ENCODE results near the gene CCNJL. TPM values are rescaled to one million over a fixed set of nuclear protein-coding genes. Genes with fewer than 3 reads are reported as not detected.

Gene CCNJL
- total and polyA plus RNA-seq, 4 donors = 0.07 to 0.84 (median 0.63) TPM

DNA sequence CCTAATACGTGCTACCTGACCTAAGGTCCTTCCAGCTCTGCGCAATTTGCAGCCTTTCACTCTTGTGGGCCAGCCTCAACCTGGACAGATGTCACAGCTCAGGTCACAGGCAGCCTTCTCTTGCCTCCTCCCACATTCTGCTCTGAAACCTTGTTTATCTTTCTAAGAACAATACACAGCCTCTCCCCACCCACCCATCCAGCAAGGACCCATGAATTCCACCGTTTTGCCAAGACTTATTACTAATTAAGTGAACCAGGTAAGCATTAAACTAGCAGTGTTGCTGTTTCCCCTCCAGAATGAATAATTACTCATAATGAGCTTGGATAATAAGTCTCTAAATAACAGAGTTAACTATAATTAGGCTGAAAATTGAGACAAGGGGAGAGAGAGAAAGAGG lies 72.0 kb downstream of the CCNJL start:
- Histone ChIP-seq H3K9ac (ENCODE audit: low read depth in 1 of 2, low read length in 2 of 2) (no peak overlapping the region), H3K27me3 (ENCODE audit: control insufficient read depth in 4 of 4, insufficient read depth in 4 of 4, low read length in 3 of 4) (no peaks in the 10 kb centered on the region), H3K9me3 (ENCODE audit: control insufficient read depth in 4 of 4, low read length in 3 of 4) (no peaks in the 10 kb centered on the region), H3K4me1 (ENCODE audit: control insufficient read depth in 4 of 4, insufficient read depth in 4 of 4, low read length in 3 of 4) (no peaks in the 10 kb centered on the region), H3K4me3 (ENCODE audit: low read depth in 1 of 3, low read length in 3 of 3) (no peak overlapping the region), H3K27ac (ENCODE audit: low read depth in 1 of 2, low read length in 2 of 2) (no peak overlapping the region), H3K36me3 (ENCODE audit: control insufficient read depth in 4 of 4, insufficient read depth in 3 of 4, low read depth in 1 of 4, low read length in 3 of 4) (no peaks in the 10 kb centered on the region)
- TF ChIP-seq HNF4A (conservative IDR thresholded peaks at IDR 0.05) (no peak), GABPA (IDR thresholded peaks at IDR 0.05 in 1 of 2, conservative IDR thresholded peaks at IDR 0.05 in 1 of 2) (no peak), TAF1 (conservative IDR thresholded peaks at IDR 0.05) (no peak), RAD21 (IDR thresholded peaks at IDR 0.05) (no peak), NR2F2 (IDR thresholded peaks at IDR 0.05) (no peak), MAX (IDR thresholded peaks at IDR 0.05) (no peak), SP1 (IDR thresholded peaks at IDR 0.05) (no peak), HNF4G (IDR thresholded peaks at IDR 0.05) (no peak), YY1 (IDR thresholded peaks at IDR 0.05) (no peak), FOXA1 (IDR thresholded peaks at IDR 0.05) (no peak)
- TF ChIP-seq, protein P1, sequence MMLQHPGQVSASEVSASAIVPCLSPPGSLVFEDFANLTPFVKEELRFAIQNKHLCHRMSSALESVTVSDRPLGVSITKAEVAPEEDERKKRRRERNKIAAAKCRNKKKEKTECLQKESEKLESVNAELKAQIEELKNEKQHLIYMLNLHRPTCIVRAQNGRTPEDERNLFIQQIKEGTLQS (IDR thresholded peaks at IDR 0.05) = no peak
- TF ChIP-seq, protein P2, sequence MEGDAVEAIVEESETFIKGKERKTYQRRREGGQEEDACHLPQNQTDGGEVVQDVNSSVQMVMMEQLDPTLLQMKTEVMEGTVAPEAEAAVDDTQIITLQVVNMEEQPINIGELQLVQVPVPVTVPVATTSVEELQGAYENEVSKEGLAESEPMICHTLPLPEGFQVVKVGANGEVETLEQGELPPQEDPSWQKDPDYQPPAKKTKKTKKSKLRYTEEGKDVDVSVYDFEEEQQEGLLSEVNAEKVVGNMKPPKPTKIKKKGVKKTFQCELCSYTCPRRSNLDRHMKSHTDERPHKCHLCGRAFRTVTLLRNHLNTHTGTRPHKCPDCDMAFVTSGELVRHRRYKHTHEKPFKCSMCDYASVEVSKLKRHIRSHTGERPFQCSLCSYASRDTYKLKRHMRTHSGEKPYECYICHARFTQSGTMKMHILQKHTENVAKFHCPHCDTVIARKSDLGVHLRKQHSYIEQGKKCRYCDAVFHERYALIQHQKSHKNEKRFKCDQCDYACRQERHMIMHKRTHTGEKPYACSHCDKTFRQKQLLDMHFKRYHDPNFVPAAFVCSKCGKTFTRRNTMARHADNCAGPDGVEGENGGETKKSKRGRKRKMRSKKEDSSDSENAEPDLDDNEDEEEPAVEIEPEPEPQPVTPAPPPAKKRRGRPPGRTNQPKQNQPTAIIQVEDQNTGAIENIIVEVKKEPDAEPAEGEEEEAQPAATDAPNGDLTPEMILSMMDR (IDR thresholded peaks at IDR 0.05; ENCODE audit: low read depth, low read length, missing input control) = no peak
- TF ChIP-seq, protein P3, sequence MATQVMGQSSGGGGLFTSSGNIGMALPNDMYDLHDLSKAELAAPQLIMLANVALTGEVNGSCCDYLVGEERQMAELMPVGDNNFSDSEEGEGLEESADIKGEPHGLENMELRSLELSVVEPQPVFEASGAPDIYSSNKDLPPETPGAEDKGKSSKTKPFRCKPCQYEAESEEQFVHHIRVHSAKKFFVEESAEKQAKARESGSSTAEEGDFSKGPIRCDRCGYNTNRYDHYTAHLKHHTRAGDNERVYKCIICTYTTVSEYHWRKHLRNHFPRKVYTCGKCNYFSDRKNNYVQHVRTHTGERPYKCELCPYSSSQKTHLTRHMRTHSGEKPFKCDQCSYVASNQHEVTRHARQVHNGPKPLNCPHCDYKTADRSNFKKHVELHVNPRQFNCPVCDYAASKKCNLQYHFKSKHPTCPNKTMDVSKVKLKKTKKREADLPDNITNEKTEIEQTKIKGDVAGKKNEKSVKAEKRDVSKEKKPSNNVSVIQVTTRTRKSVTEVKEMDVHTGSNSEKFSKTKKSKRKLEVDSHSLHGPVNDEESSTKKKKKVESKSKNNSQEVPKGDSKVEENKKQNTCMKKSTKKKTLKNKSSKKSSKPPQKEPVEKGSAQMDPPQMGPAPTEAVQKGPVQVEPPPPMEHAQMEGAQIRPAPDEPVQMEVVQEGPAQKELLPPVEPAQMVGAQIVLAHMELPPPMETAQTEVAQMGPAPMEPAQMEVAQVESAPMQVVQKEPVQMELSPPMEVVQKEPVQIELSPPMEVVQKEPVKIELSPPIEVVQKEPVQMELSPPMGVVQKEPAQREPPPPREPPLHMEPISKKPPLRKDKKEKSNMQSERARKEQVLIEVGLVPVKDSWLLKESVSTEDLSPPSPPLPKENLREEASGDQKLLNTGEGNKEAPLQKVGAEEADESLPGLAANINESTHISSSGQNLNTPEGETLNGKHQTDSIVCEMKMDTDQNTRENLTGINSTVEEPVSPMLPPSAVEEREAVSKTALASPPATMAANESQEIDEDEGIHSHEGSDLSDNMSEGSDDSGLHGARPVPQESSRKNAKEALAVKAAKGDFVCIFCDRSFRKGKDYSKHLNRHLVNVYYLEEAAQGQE (IDR thresholded peaks at IDR 0.05) = no peak
- DNase-seq (ENCODE audit: low spot score) = no peak
- WGBS = 22% methylated on average over 3 of the region's 3 CpGs

- Histone ChIP-seq H3K36me3 (ENCODE audit: control insufficient read depth in 4 of 4, insufficient read depth in 3 of 4, low read depth in 1 of 4, low read length in 3 of 4) (no peaks in the 10 kb centered on the region), H3K4me1 (ENCODE audit: control insufficient read depth in 4 of 4, insufficient read depth in 4 of 4, low read length in 3 of 4) (no peaks in the 10 kb centered on the region), H3K27me3 (ENCODE audit: control insufficient read depth in 4 of 4, insufficient read depth in 4 of 4, low read length in 3 of 4) (no peaks in the 10 kb centered on the region), H3K9ac (ENCODE audit: low read depth in 1 of 2, low read length in 2 of 2) (no peak overlapping the region), H3K9me3 (ENCODE audit: control insufficient read depth in 4 of 4, low read length in 3 of 4) (no peaks in the 10 kb centered on the region), H3K27ac (ENCODE audit: low read depth in 1 of 2, low read length in 2 of 2) (no peak overlapping the region), H3K4me3 (ENCODE audit: low read depth in 1 of 3, low read length in 3 of 3) (no peak overlapping the region)
- DNase-seq (ENCODE audit: low spot score) = no peak
- 75% methylated on average over 5 of the region's 5 CpGs for WGBS
- TF ChIP-seq NR2F2 (IDR thresholded peaks at IDR 0.05) (no peak), SP1 (IDR thresholded peaks at IDR 0.05) (no peak), HNF4G (IDR thresholded peaks at IDR 0.05) (no peak), YY1 (IDR thresholded peaks at IDR 0.05) (no peak), GABPA (IDR thresholded peaks at IDR 0.05 in 1 of 2, conservative IDR thresholded peaks at IDR 0.05 in 1 of 2) (no peak), FOXA1 (IDR thresholded peaks at IDR 0.05) (no peak), MAX (IDR thresholded peaks at IDR 0.05) (no peak), HNF4A (conservative IDR thresholded peaks at IDR 0.05) (no peak), TAF1 (conservative IDR thresholded peaks at IDR 0.05) (no peak), RXRA (IDR thresholded peaks at IDR 0.05) (no peak), JUND (IDR thresholded peaks at IDR 0.05) (no peak), RAD21 (IDR thresholded peaks at IDR 0.05) (no peak), FOXA2 (IDR thresholded peaks at IDR 0.05) (no peak), ZBTB33 (IDR thresholded peaks at IDR 0.05) (no peak)
- TF ChIP-seq, protein P1 (IDR thresholded peaks at IDR 0.05) = no peak
- TF ChIP-seq, protein P2 (IDR thresholded peaks at IDR 0.05; ENCODE audit: low read depth, low read length, missing input control) = no peak
These were observed 74.7 kb downstream of the CCNJL start for GRCh38 chr5:160237571-160238093.

Data from liver (tissue), 9 donors.